Measurements from ENCODE around the gene DNM1.

Gene DNM1

DNA sequence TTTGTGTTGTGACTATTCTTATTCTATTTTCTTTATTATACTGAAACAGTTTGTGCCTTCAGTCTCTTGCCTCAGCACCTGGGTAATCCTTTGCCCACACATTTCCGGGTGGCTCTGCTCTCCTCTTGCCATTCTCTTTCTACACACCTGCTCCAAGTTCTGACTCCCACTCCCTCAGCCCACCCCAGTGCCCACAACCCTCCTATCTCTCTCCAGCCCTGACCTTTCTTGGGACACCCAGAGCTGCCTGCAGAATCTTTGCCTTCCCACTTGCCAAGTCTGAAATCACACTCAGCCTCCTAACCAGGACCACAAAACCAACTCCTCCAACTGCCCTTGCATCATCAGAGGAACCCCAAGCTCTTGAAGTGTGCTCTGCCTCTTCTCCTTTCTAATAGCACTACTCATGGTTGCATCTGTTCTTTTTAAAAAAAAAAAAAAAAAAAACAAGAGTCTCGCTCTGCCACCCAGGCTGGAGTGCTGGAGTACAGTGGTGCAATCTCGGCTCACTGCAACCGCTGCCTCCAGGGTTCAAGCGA is 77.0 kb downstream of the DNM1 start:
- DNase-seq, result no peak

DNA sequence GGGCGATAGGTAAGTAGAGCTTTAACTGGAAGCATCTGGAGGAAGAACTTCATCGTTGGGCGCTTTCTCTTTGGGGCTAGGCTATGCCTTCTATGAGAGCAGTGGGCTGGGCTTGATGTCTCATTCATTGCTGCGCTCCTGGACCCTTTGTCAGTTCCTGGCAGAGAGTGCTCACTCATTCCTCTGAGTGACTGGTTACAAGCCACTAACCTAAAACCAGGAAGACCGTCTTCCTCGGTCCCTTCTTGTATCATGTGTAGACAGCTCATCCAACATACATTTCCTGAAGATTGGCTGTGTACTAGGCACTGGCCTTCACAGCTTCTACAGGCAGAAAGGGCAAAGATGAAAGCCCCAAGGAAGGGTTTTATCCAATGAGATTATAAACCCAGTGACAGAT is 79.3 kb downstream of the DNM1 start:
- DNase-seq, result no peak

DNA sequence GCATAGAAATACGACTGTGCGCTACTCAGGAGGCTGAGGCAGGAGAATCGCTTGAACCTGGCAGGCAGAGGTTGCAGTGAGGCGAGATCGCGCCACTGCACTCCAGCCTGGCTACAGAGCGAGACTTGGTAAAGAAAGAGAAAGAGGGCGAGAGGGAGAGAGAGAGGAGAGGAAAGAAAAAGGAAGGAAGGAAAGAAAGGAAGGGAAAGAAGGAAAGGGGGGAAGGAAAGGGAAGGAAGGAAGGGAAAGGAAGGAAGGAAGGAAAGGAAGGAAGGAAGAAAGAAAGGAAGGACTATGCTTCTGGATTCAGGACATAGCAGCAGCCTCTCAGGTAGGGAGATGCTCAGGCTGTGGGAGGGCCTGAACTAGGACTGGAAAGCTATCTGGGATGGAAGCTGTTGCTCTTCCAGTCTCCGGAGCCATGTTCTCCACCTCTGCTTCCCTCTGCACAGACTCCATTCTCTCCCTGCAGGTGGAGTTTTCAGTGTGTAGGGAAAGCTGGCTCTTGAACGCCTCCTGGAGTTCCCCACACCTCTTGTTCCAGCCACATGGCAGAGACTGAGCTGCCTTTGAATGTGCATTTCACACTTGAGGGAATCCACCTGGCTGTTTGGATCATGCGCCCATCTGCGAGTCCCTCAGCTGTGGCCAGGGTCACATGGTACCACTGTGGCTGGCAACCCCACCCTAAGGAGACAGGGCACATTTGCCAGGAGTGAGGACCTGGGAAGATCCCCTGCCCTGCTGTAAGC is 82.0 kb downstream of the DNM1 start:
- no peak for DNase-seq

DNA sequence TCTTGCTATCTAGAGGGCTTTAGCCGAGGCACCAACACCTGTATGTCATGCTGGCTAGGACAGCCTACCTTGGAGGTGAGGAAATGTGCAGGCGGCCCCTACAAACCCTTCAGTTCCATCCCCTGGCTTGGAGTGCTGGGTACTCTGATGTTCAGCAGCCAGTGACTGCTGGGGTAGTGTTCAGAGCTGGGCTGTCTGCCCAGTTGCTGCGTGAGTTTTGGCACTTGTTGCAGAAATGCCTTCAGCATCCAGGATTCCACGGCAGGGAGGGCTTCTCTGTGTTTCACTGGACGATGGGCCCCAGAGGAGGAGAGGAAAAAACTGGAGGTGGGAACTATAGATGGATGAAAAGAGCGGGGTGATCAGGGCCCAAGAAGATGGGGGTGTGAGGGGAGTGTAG is 83.3 kb downstream of the DNM1 start:
- no peak for DNase-seq

DNA sequence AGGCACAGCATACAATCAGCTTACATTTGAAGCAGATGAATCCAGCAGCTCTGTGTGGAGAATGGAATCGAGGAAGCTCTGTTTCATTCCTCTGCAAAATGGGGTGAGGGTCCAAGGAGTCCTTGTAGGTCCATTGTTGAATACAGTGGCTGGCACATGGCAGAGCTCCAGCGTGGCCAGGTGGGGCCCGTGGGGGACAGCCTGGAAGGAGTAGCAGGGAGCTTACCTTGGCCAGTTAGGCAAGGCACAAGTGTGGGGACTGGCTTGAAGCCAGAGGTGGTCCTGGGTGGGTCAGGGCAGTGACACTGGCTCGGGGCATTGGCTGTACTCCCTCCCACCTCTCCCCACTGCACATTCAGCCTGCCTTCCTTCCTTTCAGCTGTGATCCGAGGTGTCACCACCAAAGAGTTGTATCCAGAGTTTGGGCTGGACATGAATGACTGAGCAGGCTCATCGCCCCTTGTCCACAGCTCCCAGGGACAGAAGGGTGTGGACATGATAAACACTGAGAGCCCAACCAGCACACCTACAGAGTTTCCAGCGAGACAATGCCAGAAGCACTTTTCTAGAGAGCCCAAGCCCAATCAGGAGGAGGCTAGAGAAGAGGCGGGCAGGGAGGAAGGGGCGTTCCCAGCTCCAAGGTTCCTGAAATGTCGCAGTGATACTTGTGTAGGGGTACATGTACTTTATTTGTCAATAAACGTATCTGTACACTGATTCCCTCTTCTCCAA is 85.3 kb downstream of the DNM1 start:
- no peak for DNase-seq

DNA sequence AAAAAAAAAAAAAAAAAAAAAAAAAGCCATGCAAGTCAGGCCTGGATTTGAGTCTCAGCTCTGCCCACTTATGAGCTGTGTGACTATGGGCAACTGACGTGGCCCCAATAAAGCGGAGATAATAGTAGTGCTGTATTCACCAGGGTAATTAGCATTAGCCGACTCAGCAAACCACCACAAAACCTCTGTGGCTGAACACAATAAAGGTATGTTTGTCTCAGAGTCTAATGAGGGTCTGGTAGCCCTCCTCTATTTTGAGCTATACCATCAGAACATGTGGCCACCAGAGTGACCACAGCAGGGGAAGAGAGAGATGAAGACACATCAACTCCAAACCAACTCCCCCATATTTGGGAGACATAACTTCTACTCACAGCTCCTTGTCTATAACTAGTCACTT is 88.8 kb downstream of the DNM1 start:
- no peak for DNase-seq

DNA sequence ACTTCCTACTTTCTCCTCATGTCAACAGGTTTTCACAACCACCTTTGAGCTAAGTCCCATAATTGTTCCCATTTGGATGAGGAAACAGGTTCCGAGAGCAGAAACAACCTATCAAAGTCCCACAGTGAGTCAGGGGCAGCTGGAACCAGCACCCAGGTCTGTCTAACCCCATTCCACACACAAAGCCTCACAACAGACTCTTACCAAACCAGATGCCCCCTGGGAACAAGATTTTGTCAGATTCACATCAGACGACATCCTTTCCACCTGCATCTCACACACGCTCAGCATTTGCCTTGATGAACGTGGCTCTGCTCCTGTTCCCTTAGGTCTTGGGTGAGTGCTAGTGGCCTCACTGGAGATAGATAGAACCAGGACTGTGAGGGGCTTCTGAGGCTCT is 89.9 kb downstream of the DNM1 start:
- no peak for DNase-seq

DNA sequence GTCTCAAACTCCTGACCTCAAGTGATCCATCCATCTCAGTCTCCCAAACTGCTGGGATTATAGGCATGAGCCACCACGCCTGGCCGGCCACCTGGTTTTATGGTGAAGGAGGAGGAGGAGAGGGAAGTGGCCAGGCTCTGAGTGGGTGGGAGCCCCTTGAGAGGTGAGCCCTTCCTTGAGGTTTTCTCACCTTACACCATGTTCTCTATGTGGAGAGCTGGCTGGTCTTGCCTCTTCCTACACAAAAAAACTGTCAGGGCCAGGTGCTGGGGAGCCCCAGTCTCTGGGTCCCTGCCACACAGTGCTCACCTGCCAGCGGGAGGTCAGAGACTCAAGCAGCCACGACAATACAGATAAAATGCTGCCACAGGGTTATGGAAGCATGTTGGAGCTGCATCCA is 91.0 kb downstream of the DNM1 start:
- no peak for DNase-seq

DNA sequence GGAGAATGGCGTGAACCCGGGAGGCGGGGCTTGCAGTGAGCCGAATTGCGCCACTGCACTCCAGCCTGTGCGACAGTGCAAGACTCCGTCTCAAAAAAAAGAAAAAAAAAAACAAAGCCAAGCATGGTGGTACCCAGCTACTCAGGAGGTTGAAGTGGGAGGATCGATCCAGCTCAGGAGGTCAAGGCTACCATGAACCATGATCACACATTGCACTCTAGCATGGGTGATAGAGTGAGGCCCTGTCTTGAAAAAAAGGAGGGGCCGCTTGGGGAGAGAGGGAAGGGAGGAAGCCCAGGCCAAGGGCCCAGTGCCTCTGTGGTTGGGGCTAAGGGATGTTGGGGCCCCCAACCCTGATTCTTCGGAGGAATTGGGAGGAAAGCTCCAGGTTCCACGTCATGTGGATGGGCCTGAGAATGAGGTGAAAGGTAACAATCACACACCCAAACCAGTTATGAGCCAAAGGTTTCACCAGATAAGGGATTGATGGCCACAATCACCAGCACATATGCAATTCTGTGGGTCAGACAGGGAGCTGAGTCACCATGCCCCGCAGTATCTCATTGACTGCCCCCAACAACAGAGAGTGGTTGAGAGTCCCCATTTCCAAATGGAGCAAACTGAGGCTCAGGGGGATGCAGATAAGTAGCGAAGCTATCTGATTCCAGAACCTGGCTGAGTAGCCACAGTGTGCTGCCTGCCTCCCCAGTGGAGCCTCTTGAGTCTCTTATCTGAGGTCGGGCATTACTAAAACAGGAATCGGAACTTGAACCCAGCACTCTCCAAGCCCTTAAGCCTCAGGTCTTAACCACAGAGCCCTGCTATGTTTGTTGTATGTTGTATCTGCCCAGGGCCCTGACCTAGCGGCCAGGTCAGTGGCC is 93.4 kb downstream of the DNM1 start:
- DNase-seq, result no peak

DNA sequence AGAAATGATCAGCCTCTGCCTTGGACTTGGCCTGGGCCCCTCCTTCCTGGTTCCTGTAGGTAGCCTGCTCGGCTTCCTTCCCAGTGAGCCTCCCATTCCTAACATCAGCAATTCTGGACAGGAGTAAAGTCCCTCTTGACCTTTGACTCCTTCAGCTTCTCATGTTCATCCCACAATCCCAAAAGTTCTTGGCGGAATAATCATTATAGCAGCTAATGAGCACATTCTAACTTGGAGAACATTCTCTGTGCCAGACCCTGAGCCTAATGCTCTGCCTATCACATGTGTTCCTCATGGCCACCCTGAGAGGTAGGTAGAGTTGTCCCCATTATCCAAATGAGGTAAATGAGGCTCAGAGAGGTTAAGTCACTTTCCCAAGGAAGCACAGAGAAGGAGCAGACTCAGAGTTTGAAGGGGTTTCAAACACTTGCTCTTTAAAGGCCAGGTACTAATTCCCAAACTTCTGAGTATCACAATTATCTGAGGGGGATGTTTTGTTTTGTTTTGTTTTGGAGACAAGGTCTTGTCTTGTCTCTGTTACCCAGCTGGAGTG is 94.1 kb downstream of the DNM1 start:
- no peak for DNase-seq

DNA sequence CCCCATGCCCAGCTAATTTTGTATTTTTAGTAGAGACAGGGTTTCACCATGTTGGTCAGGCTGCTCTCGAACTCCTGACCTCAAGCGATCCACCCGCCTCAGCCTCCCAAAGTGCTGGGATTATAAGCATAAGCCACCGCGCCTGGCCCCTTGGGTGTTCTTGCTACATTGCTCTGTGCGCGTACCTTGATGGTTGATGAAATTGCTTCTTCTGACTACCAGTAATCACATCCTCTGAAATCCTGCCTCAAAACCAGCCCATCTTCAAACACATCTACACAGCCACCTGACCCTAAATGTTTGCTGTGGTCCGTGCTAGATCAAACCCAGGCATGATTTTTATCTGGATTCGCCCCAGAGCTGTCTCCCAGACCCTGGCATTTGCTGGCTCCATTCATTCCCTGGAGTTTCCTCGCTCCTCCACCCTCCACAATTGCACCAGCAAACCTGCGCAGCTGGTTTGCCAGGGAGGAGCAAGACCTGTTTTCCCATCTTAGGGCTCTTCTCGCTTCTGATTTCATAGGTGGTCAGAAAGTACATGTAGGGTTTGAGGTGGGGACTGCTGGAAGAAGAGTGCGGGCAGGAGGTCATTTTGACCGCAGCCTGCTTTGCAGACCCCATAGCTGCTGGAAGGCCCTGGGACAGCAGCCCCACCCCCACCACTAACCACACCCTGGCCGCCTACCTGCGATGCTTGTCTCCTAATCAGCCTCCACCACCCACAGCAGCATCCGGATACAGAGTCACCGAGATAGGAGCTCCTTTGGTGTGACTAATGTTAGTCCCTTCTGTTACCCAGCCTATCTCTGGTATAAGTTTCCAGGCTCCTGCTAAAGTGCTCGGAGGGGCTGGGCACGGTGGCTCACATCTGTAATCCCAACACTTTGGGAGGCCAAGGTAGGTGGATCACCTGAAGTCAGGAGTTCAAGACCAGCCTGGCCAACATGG is 95.6 kb downstream of the DNM1 start:
- no peak for DNase-seq

DNA sequence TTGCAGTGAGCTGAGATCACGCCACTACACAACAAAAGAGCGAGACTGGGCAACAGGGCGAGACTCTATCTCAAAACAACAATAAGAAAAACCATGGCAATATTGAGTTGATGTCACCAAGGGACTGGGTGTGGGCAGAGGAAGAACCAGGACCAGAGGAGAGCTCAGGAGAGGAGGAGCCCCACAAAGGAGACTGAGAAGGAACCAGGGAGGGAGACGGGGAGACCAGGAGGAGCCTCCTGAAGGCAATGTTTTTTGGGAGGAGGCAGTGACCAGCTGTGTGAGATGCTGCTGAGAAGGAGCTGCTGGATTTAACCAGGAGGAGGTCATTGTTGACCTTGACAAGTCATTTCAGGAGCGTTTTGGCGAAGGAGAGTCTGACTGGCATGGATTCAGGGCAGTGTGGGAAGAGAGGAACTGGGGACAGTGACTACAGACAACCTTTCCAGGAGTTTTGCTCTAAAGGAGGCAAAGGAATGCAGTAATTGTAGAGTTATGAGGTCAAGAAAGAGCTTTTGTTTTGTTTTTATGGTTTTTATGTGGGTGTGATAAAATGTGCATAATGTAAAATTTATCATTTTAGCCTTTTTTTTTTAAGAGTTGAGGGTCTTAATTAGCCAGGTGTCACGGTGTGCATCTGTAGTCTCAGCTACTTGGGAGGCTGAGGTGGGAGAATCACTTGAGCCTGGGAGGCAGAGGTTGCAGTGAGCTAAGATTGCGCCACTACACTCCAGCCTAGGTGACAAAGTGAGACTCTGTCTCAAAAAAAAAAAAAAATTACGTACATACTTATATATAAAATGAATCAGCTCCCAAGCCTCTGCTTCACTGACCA is 101.2 kb downstream of the DNM1 start:
- DNase-seq, result no peak
